HG03469 (cell line): Measurements from ENCODE around the gene SREK1IP1.
"Not testable (repeated sequence)": the region's sequence is repeated elsewhere in the genome, so short reads cannot be mapped to it uniquely, and the experiment has no call there.

Experiments
- ATAC-seq: cut with Tn5 transposase; IDR thresholded peaks from one replicate; pipeline ENCODE4 v1.9.1; 2021; ENCODE audit warnings: mild to moderate bottlenecking, moderate library complexity, moderate number of reproducible peaks; ENCODE audit not compliant: unreplicated experiment

Gene SREK1IP1

DNA sequence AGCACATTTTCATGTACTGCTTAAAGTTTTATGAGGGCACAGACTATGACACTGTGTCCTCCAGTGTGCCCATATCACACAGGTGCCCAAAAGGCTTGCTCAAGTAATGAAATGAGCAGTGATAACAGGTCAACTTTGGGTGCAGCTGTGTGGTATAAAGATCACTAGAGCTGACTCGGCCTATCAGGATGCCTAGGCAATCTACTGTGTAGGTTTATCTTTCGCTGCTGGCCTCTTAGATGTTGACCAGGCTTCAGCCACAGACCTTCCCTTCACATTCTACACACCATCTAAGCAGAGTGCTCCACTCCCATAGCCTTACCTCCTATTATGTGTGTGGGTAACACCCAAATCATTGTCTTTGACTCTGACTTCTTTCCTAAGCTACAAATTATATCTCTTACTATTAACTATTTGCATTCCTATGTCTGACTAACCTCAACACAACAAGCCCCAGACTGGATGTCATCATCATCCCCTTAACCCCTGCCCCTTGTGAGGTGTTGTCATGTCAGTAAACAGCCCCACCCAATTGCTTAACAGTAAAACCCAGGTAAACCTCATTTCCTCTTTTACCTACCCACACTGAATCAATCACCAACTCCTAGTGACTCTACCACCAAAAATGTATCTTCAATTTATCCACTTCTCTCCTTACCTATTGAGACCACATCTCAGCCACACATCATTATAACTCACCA, 2.5 kb downstream of the SREK1IP1 start:
- no peak for ATAC-seq

DNA sequence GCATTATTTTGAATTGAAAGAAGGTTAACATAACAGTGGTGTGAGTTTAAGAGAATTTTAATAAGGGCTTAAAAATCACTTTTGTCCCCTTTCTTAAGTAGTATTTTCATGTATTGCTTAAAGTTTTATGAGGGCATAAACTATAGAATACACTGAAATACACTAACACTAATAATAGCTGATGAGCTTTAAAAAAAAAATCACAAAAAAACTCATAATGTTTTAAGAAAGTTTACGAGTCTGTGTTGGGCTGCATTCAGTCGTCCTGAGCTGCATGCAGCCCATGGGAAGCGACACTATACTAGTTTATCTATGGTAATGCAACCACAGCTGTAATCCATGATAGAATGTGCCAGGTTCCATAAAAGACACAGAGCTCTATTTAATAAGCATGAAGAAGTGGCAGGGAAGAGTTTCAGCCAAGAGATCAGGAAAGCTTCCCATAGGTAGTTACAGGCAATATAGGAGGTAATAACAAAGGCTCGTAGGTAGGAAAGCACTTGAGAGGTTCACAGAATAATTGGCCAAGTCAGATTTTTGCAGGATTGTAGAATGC, 4.5 kb downstream of the SREK1IP1 start:
- no peak for ATAC-seq

DNA sequence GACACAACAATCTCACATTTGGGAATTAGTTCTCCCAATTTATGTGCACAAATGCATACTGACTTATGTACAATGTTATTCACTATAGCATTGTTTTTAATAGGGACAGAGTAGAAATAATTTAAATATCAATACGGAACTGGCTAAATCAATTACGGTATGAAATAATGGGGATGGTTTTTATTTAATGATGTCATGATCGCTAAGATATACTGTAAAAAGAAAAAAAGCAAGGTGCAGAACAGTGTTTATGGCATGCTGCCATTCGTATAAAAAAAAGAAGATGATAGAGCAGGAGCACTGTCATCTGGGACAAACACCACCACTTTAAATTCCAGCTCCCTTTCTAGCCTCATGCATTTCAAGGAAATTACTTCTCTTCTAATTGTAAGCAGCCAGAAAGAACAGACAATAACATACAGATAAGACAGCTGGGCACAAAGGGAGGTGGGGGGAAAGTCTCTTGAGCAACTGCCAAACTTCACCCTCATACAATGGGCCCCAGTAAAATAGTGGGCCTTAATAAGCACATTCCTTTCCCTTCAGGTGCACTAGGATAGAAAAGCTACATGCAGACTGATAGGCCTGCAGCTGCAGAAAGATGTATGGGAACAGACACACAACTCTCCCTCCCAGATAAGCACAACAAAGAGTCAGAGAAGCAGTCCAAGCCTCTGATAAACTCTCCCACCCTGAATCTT, 8.4 kb downstream of the SREK1IP1 start:
- no peak for ATAC-seq

DNA sequence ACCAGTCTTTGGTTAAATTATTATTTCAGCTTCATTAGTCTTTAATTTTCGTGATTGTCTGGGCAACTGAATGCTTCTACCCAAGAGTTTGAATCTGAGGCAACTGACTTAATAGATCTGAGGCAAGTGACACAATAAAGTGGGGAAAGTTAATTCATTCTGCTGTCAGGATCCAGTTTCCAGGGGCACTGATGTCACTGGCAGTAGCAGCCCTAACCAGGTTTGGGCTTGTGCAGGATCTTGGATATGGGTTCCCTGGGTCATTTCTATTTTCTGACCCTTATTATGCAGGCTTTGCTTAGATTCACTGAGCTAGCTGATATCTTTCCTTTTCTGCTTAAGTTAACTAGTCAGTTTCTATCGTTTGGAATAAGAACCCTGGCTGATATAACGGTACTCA, 9.6 kb downstream of the SREK1IP1 start:
- ATAC-seq: no peak

DNA sequence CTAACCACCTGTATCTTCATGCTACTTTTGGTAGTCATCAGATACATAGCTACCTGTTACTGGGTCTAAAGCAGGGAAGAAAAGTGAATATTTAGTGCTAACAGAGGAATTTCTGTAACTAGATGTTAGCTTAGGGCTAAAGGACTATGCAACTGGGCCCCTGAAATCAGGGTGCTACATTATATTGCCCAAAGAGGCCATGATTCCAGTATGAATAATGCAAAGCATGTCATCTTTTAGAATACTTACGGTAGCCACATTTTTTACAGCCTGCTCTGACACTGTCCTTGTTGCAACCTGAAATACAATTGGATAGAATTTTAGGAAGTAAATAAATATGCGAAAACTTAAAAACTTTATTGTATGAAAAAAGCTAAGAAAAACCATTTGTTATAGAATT, 14.4 kb downstream of the SREK1IP1 start:
- no peak for ATAC-seq

DNA sequence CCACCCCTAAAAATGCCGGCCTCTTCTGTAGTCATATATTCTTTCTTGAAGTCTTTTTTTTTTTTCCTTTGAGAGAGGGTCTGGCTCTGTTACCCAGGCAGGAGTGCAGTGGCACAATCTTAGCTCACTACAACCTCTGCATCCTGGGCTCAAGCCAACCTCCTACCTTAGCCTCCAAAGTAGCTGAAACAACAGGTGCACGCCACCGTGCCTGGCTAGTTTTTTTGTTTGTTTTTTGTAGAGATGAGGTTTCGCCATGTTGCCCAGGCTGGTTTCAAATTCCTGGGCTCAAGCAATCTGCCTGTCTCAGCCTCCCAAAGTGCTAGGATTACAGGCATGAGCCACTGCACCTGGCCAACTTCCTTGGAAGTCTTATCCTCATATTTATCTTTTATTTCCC, 19.1 kb downstream of the SREK1IP1 start:
- ATAC-seq: no peak

DNA sequence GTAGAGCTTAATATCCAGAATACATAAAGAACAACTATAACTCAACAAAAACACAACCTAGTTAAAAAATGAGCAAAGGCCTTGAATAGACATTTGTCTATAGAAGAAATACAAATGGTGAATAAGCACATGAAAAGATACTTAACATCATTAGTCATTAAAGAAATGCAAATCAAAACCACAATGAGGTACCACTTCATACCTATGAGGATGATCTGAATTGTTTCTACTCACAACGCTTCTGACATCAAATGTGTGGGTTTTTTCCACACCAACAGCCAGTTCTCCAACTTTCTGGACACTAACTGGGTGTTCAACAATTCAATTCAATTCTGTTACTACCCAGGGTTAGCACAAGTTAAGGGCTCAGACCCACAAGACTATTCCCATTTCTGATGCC, 22.0 kb downstream of the SREK1IP1 start:
- no peak for ATAC-seq

DNA sequence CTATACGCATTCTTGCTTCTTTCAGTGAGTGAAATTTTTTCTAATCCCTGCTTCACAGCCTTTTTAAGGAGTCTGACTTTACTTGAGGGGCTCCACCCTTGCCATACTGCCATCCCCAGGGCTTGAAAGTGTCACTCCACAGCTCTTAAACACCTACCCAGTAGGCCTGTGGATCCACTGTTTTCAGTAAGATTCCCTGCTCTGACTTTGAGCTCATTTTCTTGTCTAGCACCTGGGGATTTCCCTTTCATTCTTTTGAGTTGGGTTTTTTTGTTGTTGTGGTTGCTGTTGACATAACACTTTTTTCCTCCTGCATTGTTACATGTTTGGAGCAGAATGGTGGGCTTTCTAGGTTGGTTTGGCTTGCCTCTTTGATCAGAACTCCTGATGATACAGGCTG, 23.6 kb downstream of the SREK1IP1 start:
- no peak for ATAC-seq

DNA sequence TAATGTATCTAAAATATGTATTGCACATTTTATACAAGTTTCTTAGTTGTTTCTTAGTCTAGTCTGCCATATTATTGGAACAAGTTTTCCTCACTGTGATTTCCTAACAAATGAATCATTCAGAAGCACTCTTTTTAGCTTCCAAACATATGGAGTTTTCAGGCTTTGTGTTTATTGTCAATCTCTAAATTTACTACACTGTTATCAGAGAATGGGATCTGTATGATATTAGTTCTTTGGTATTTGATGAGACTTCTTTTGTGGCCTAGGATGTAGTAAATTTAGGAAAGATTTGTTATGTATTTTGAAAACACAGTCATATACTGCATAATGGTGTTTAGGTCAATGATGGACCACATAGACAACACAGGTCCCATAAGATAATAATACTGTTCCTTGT, 25.7 kb downstream of the SREK1IP1 start:
- no peak for ATAC-seq

DNA sequence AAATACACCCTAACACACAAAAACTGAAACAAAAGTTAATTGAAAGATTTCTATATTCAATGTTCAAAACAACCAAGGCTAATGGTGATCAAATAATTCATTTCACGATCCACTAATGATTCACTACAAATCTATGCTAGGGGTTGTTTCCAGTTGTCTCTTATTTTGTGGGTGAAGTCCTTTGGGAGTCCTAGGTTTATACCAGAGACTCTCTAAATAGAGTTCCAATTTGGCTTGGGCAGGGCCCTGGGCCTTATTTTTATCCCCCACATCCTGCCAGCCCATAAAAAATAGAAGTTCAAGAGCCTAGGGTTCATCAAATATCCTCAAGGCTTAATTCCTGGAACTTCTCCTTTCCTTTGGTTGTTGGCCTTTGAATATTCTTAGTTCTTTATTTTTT, 26.1 kb downstream of the SREK1IP1 start:
- ATAC-seq: no peak

DNA sequence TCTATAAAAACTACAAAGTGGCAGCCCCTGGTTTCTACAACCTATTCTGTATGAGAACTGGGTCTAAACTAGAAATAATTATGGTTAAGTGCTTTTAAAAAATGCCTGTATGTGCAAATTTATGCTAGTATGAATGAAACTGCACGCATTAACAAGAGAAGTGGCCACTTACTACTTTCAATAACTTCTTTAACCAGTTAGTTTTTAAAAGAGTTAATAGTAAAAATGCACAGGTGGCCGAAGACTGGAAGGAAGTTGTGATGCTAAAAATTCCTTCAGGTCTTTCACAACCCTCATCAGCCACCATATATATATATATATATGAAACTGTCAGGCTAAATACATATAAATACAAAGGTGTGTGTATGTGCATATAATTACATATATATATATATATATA, 41.3 kb downstream of the SREK1IP1 start:
- no peak for ATAC-seq

DNA sequence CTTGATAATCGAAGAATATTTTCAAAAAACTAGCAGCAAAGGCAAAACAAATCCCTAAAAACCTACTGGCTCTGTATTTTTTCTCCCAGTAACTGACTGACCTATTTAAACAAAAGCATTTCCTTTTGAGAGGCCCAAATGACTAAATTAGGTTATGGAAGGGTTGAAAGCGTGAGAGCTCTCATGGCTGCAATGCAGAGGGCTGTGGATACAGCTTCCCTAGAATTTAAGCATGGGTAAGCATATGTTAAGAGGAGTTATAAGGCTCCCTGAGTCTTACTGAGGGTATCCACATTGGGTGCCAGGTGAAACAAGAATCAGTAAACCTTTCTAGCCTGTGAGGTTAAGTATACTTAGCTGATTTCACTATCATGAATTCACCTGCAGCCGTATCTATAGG, 45.9 kb downstream of the SREK1IP1 start:
- no peak for ATAC-seq

DNA sequence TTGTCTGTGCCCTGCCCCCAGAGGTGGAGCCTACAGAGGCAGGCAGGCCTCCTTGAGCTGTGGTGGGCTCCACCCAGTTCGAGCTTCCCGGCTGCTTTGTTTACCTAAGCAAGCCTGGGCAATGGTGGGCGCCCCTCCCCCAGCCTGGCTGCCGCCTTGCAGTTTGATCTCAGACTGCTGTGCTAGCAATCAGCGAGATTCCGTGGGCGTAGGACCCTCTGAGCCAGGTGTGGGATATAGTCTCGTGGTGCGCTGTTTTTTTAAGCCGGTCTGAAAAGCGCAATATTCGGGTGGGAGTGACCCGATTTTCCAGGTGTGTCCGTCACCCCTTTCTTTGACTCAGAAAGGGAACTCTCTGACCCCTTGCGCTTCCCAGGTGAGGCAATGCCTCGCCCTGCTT, 54.0 kb downstream of the SREK1IP1 start:
- ATAC-seq: not testable (repeated sequence)

DNA sequence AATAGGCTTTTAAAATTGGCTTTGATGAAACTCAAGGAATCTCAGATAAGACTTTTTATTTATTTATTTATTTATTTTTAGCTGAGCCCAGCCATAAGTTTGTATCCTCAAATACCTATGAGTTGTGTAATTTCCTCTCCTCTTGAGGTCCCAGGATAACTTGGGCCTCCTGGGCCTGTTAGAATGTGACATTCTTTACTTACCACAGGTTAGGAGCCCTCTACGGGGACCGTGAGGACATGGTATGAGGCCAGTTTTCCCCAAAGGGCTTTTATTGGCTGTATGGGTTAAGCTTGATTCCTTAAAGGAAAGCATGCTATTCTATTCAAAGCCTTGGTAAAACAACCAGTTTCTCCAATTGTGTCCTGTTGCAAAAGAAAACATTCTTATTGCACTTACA, 61.3 kb downstream of the SREK1IP1 start:
- ATAC-seq: no peak

DNA sequence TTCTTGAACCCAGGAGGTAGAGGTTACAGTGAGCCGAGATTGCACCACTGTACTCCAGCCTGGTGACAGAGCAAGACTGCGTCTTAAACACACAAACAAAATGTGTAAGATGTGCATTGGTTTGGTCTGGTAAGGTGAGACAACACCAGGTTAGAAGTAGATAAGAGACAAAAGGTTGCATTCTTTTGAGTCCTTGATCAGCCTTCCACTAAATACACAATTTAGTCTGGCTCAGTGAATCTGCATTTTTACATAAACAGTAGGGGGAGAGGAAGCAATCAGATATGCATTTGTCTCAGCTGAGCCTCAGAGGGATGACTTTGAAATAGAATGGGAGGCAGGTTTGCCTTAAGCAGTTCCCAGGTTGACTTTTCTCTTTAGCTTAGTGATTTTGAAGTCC, 62.4 kb downstream of the SREK1IP1 start:
- not testable (repeated sequence) for ATAC-seq

DNA sequence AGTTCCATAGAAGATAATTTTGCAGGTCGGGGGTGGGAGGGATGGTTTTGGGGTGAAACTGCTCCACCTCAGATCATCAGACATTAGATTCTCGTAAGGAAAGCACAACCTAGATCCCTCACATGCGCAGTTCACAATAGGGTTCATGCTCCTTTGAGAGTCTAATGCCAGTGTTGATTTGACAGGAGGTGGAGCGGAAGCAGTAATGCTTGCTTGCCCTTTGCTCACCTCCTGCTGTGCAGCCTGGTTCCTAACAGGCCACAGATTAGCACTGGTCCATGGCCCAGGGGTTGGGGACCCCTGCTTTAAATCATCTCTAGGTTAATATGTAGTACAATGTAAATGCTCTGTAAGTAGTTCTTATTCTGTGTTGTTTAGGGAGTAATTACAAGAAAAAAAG, 67.7 kb downstream of the SREK1IP1 start:
- no peak for ATAC-seq

DNA sequence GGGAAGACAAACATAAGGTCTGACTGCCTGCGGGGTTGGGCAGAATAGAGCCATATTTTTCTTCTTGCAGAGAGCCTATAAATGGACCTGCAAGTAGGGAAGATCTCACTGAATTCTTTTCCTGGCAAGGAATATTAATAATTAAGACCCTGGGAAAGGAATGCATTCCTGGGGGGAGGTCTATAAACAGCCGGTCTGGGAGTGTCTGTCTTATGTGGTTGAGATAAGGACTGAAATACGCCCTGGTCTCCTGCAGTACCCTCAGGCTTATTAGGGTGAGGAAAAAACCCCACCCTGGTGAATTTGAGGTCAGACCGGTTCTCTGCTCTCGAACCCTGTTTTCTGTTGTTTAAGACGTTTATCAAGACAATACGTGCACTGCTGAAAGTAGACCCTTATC, 72.1 kb downstream of the SREK1IP1 start:
- not testable (repeated sequence) for ATAC-seq

DNA sequence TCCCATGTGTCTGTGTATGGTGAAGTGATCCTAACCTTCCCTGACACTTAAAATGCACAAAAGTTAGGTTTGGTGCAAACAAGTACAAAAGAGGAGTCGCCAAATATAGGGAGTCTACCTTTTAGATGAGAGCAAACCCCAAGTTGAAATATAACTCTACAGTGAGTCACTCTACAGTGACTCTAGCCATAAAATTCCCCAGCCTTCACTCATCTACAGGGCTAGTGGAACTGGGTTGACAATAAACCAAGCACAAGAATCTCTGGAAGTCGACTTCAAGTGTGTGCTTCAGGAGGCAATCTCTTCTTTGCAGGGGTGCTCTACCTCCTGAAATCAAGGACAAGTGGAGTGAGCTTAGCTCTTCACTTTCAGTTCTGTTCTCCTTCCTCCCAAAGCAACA, 74.9 kb downstream of the SREK1IP1 start:
- no peak for ATAC-seq

DNA sequence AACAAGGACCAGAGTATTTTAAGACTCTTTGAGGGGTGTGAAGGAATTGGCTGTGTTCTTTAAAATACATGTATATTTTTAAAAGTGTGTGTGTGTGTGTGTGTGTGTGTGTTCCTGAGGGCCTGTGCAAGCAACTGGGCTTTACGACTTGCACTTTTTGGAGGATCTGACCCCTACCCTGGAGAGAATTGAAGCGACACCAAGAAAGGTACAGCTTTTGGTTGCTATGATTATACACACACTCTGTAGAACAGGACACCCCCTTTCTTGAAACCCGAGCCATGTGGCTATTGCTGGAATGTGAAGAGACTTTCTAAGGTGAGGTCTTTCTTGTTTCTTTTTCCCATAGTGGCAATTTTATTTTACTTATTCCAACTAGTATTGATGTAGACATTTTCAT, 77.2 kb downstream of the SREK1IP1 start:
- no peak for ATAC-seq

DNA sequence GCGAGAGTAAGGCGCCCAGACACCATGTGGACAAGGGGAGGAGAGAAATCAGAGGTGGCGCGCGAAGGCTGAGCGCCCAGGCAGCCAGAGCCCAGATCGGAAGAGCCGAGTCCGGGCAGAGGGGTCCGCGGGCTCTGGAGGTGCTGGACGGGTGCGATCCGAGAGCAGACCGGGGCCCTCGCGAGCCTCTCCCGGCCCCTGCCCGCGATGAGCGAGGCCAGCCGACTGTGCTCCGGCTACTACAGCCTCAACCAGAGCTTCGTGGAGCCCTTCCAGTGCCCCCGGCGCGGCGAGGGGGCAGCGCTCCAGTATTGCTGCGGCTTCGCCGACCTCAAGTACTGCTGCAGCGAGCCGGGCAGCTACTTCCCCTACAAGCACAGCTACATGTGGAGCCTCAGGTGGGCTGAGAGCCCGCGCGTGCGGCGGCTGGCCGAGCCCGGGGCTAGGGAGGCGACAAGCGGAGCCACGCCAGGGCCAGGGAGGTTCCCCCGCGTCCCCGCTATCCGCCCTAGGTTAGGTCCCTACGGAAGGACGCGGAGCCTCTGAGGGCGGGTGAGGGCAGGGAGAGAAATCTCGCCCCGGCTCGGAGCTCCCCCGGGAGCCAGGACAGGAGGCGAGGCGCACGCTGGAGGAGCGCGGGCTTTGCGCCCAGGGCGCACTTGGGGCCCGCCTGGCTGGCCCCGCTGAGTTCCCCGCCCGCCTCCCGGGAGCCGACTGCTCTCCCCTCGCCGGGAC, 77.9 kb downstream of the SREK1IP1 start, which contains the start of gene SHISAL2B:
TSS of gene SHISAL2B (plus strand) at position 87 of the 735 bp plus-strand sequence. CDS start at position 208, 121 bp downstream.
- no peak for ATAC-seq

DNA sequence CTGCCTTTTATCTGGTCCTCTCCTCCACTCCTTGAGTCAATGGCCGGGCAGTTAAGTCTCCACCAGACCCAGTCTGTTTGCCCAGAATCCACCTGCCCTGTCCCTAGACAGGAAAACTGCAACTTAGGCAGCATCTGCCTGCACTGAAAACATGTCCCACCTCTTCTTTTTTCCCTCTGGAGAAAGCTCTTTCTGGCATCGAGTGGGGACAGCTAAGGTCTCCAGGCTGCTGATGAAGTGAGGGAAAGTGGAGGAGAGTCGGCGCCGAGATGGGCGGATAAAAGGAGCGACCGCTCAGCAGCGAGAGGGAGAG, 78.4 kb downstream of the SREK1IP1 start:
- no peak for ATAC-seq

DNA sequence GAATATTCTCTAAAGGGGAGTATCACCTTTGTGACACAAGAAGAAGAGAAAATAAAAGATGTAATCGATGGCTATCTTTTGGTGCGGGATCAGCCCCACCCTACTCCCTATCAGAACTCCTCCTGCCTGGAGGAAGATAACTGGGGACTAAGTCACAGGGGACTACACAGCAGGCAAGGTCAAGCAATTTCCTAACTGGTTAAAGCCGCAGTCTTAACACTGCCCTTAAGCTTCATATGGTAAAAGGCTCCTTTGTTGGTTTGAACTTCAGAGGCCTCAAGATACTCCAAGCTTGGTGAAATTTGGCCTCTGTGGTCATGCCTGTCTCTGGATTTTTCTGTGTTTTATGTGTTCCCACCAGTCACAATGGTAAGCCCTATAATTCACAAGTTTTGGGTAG, 79.5 kb downstream of the SREK1IP1 start:
- ATAC-seq: no peak
